ENCODE measurements around the gene PPP1R1B. TPM values are rescaled to one million over a fixed set of nuclear protein-coding genes. Genes with fewer than 3 reads are reported as not detected.

The PPP1R1B gene
- total RNA-seq, 2 experiments from 2014 or later: not detected

- ATAC-seq (no peak), DNase-seq (no peak)
- no peak overlapping the region for H3K4me3 Mint-ChIP-seq
- no peaks in the 10 kb centered on the region for H3K36me3 Mint-ChIP-seq (ENCODE audit: low read depth)
- H3K9me3 Mint-ChIP-seq: no peaks in the 10 kb centered on the region
- TF ChIP-seq CTCF (IDR thresholded peaks at IDR 0.05): no peak
- no peak overlapping the region for H3K27ac Mint-ChIP-seq
- CTCF ChIA-PET: interaction anchor here (2.8 to 9.3 kb wide), 2 partner anchors 8 to 82 kb away, joined by 9 to 224 read pairs; no protein-coding TSS in a partner anchor
- H3K4me1 Mint-ChIP-seq (ENCODE audit: low read depth): peaks cover 11% of the 10 kb centered on the region
- H3K27me3 Mint-ChIP-seq: peaks cover 28% of the 10 kb centered on the region
- intact Hi-C loops (cut with micrococcal nuclease): loop anchor here (10.0 kb wide), 2 partner anchors 235 to 355 kb away; partner anchors contain the start of genes IKZF3, PSMD3 and ZPBP2
- POLR2A ChIA-PET: no interaction called here
Measured at GRCh38 chr17:39629898-39630297, 3.1 kb downstream of the PPP1R1B start.

- intact Hi-C loops (cut with micrococcal nuclease): loop anchor here (10.0 kb wide), 1 partner anchor 233 kb away; the partner anchor contains the start of genes IKZF3 and ZPBP2
- CTCF ChIA-PET: interaction anchor here (0.9 to 9.3 kb wide), 7 partner anchors 9 to 99 kb away, joined by 3 to 224 read pairs (median 5); partner anchors contain the start of gene MIEN1
- peaks cover 12% of the 10 kb centered on the region for H3K4me1 Mint-ChIP-seq (ENCODE audit: low read depth)
- DNase-seq: no peak
- H3K9me3 Mint-ChIP-seq: no peaks in the 10 kb centered on the region
- no peak for ATAC-seq
- H3K27ac Mint-ChIP-seq: no peak overlapping the region
- H3K36me3 Mint-ChIP-seq (ENCODE audit: low read depth): no peaks in the 10 kb centered on the region
- POLR2A ChIA-PET: interaction anchor here (1.5 kb wide), 1 partner anchor 10 kb away, joined by 5 read pairs; no protein-coding TSS in a partner anchor
- H3K4me3 Mint-ChIP-seq: no peak overlapping the region
- H3K27me3 Mint-ChIP-seq: peaks cover 15% of the 10 kb centered on the region
- TF ChIP-seq CTCF (IDR thresholded peaks at IDR 0.05): no peak
Measured at GRCh38 chr17:39631403-39631802, 4.7 kb downstream of the PPP1R1B start.

DNA sequence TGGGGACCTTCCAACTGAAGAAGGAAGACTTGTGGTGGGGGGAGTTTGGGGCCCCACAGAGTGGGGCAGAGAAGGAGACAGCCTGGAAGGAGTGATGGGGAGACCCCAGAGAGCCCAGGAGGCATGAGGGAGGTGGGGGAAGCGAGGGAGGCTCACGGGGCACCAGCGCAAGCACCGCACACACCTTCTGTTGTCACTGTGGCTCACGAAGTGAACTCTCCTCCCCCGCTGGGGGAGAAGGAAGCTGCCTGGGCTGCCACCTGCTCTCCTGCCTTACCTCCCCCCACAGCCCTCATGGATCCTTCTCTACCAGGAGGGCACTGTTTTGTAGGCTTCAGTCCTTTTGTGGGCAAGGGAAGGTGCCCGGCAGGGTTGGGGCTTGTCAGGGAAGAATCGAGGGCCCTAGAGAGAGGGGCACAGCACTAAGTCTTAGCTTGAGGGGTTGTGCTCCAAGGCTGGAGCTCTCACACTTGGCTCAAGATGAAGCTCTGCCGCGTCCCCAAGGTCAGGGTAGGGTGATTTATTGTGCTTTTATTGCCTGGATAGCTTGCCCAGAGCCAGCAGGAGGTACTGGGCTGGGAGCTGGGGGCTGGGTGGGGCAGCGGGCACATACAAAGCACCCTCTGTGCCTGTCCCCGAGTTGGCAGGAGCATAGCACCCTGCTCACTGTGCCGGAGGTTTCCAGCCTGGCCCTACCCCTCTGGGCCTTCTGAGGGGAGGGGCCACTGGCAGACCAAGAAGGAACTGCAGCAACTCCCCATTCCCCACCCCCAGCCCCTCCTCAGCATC is 5.6 kb downstream of the PPP1R1B start:
- Mint-ChIP-seq H3K4me3 (no peak overlapping the region), H3K9me3 (no peaks in the 10 kb centered on the region), H3K4me1 (ENCODE audit: low read depth) (peaks cover 11% of the 10 kb centered on the region), H3K36me3 (ENCODE audit: low read depth) (no peaks in the 10 kb centered on the region), H3K27me3 (peaks cover 12% of the 10 kb centered on the region), H3K27ac (no peak overlapping the region)
- ATAC-seq (no peak), DNase-seq (no peak)
- TF ChIP-seq CTCF (IDR thresholded peaks at IDR 0.05): no peak
- CTCF ChIA-PET: interaction anchor here (1.5 to 9.3 kb wide), 6 partner anchors 10 to 137 kb away, joined by 3 to 224 read pairs (median 12); no protein-coding TSS in a partner anchor
- POLR2A ChIA-PET: interaction anchor here (1.5 kb wide), 1 partner anchor 10 kb away, joined by 5 read pairs; no protein-coding TSS in a partner anchor
- intact Hi-C loops (cut with micrococcal nuclease): loop anchor here (10.0 kb wide), 1 partner anchor 232 kb away; the partner anchor contains the start of genes IKZF3 and ZPBP2

DNA sequence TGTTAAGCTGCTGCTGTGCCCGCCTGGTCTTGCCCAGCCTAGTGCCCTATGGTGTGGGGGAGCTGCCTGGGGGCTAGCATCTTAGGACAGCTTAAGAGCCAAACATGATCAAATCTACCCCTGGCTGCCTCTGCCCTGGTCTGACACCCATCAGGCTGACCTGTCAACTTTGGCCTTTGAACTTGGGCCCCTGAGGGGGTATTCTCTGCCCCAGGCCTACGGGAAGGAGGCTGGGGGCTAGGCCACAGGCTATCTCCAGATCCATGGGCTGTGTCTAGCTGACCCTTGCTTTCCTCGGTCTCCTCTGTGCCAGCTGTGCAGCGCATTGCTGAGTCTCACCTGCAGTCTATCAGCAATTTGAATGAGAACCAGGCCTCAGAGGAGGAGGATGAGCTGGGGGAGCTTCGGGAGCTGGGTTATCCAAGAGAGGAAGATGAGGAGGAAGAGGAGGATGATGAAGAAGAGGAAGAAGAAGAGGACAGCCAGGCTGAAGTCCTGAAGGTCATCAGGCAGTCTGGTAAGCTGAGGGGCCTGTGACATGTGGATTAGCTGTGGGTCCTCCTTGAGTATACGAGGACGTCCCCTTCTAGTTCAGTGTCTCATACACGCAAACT is 6.9 kb downstream of the PPP1R1B start:
- ChIA-PET CTCF (interaction anchor here (0.9 to 9.3 kb wide), 14 partner anchors 12 to 261 kb away, joined by 3 to 224 read pairs (median 3); partner anchors contain the start of genes MIEN1 and PNMT), POLR2A (interaction anchor here (0.5 kb wide), 1 partner anchor 82 kb away, joined by 3 read pairs; no protein-coding TSS in a partner anchor)
- ATAC-seq (no peak), DNase-seq (no peak)
- Mint-ChIP-seq H3K4me3 (no peak overlapping the region), H3K9me3 (no peaks in the 10 kb centered on the region), H3K27ac (no peak overlapping the region), H3K27me3 (peaks cover 4% of the 10 kb centered on the region), H3K36me3 (ENCODE audit: low read depth) (peaks cover 5% of the 10 kb centered on the region), H3K4me1 (ENCODE audit: low read depth) (peaks cover 23% of the 10 kb centered on the region)
- no peak for TF ChIP-seq CTCF (IDR thresholded peaks at IDR 0.05)
- intact Hi-C loops (cut with micrococcal nuclease): loop anchor here (10.0 kb wide), 1 partner anchor 231 kb away; the partner anchor contains the start of genes IKZF3 and ZPBP2

All from activated CD8-positive, alpha-beta T cell treated with anti-CD3 and anti-CD28 coated beads for 36 hours (primary cell).